Measurements from ENCODE around the gene GRM5.

Gene GRM5

GRCh38 chr11:88619071-88619425, 446.7 kb downstream of the GRM5 start:
- DNase-seq (ENCODE audit: low read depth), result no peak

DNA sequence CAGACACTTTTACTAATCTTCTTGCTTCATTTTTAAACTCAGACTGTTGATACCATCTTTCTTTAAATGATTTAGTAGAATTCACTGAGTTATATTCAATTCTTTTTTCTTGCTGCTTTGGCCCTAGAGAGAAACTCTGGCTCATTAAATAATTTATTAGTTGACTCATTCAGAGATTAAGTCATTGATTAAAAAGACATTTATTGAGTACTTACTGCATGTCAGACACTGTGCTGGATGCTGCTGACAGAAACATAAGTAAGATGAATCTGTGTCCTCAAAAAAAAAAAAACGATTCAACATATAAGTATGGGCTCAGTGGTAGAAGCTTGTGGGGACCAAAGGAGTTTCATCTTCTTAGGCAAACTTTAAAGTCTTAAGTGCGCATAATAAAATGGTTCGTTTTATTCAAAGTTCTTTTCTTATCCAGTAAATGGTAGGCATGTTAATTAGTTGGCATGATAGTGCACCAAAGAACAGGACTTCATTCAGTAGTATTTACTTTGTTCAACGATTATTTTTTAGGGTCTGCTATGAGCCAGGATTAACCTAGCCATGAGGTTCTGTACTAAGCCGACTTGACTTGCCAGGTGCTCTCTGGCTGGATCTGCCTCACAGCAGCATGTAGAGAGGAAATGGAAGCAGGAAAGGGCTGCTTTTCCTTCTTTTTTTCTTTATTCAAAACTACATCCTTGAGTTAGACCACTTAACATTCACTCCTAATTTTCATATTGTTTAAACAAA, 447.3 kb downstream of the GRM5 start:
- DNase-seq (ENCODE audit: low read depth), result no peak

DNA sequence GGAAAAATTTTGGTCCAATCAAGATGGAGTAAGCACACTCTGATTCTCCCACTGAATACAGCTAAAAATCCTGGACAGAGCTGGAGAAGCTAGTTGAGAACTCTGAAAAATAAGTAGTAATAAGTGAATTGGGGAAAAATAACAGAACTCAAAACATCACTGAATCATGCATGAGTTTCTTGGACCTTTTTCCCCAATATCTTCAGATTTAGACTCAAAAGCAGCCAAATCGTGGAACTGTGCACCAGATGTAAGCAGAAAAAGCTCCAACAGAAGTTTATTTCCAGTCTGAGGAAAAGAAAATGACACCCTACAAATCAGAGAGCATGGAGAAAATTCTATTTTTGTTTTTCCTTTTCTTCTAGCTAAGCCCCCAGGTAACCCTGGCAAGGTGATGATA, 448.6 kb downstream of the GRM5 start:
- DNase-seq (ENCODE audit: low read depth), result no peak

- no peak for DNase-seq (ENCODE audit: low read depth)
Observed at GRCh38 chr11:88604260-88604659, 461.5 kb downstream of the GRM5 start.

DNA sequence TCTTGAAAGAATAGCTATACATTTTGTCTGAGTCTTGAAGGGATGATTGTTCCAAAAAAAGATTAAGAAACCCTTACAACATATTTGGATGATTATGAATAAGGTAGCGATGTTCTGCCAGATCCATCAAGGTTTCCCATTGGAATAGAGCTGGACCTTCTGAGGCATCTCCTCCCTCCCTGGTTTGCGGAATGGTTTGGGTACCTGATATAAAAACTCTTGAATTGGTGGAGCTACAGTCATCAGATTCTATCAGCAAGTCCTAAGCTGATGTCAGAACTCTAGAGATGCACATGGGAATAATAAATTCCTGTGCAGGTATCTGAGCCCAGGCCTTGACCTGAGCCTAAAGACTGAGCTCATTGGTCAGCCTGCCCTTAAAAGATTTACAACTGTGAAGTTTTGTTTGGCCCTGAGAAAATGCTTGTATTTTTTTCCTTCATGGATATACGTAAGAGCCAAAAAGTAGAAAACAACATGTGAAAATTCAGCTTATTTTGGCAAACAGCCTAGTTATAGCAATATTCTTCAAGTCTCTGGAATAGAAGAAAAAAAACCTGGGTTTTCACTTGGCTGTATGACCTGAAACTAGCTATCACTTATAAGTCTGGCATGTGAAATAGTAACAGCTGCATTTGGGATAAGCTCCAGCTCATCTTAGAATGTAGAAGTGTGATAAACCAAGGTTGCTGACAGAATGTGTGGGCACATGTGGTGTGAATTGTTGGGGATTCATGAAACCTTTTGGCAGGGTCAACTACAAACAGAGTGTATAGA, 462.5 kb downstream of the GRM5 start:
- DNase-seq (ENCODE audit: low read depth), result no peak

DNA sequence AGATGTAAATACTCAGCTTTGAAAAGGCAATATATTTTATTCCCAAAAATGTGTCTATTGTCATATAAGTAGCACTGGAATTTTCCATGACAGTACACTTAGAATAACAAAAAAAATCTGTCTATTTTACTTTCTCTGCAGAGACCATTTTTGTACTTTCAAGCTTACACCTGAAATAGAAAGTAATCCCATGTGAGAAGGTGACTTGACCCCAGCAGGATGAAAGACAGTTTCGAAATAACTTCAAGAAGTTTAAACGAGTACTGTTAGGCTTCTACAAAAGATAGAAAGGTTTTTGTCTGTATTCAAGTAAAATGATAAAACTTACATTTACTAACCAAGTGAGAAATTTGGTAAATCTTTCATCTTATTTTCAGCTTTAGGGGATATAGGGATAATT, 468.4 kb downstream of the GRM5 start:
- DNase-seq (ENCODE audit: low read depth), result no peak

DNA sequence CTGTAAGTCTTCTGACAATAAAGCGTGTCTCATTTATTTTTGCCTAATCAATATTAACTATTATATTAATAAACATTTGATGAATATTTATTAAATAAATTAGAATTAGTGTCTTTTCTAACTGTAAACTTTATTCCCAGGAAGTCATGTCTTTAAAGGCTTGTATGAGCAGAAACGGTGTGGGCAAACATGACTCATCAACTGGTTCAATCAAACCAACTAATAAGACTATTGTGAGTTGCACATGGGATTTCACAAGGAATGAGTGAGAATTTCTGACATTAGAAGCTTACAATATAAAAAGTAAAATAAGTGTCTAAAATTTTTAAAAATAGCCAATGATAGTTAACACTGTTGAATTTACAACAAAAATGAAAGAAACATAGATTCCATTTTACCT, 469.0 kb downstream of the GRM5 start:
- DNase-seq (ENCODE audit: low read depth), result no peak

- no peak for DNase-seq (ENCODE audit: low read depth)
Observed at GRCh38 chr11:88594274-88594950, 471.4 kb downstream of the GRM5 start.

GRCh38 chr11:88590361-88590760, 475.4 kb downstream of the GRM5 start:
- DNase-seq (ENCODE audit: low read depth), result no peak

- DNase-seq (ENCODE audit: low read depth), result no peak
Observed at GRCh38 chr11:88583251-88583650, 482.5 kb downstream of the GRM5 start.

GRCh38 chr11:88579466-88579865, 486.3 kb downstream of the GRM5 start:
- no peak for DNase-seq (ENCODE audit: low read depth)

DNA sequence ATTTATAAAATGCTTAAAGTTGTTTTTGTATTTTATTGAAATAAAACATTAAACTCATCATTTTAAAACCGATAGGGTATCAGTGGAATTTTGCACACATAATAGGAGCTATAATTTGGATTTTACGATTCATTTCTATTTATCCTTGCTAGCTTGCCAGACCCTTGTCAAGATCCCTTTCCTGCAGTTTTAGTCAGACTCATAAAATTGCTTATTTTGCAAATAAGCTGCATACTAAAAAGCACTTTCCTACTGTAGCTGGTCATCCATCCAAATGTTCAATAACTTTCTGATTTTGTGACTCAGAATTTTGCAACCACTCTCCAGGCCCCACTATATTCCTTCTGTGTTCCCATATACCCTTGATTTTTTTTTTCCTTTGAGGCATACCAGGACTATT, 489.0 kb downstream of the GRM5 start:
- no peak for DNase-seq (ENCODE audit: low read depth)

DNA sequence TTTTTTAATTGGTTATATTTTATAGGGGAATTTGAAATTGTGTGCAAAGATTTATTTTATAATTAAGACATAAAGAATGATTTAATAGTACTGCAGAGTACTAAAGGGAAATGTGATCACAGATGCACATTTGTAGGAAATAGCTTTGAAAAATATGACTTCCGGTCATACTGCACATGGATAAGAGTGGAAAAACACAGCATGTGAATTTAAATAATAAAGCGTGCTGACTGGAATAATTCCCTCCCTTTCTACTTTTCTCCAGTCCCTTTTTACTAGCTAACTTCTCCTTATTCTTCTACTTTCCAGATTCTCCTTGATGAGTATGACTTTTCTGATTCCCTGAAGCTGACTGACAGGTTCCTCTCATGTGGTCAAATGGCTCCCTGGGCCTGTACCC, 489.9 kb downstream of the GRM5 start:
- no peak for DNase-seq (ENCODE audit: low read depth)

- DNase-seq (ENCODE audit: low read depth), result no peak
Observed at GRCh38 chr11:88569342-88569741, 496.4 kb downstream of the GRM5 start.

- DNase-seq (ENCODE audit: low read depth), result no peak
Observed at GRCh38 chr11:88555829-88556202, 510.0 kb downstream of the GRM5 start.

DNA sequence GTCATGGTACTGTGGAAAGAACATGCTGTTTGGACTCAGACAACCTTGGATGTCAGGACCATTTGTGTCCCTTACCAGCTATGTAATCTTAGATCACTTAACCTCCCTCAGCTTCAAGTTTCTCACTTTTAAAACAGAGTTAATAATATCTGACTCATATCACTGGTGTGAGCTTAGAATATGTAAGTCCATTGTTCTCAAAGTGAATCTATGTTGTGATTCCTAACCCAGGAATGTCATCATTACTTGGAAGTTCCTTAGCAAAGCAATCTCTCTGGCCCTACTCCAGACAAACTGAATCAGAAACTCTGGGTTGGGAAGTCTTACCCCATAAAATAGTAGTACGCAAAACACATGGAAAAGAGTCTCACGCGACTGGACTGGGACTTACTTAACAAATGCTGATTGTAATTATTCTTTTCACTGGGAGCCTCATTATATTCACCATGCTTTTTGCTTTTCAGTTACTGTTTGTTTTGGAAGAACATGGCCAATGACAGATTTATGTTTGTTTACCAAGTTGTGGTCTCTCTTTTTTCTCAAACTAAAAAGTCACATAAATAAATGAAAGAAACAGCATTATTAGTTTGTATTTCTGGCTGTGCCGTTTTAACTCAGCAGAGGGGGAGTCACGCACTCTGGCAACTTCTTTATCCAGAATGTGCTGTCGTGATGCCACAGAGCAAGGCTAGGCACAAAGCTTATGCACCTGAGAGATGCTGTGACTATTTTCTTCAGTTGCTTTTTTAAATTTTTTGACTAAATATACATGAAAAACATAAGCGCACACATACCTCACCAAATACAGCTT, 510.6 kb downstream of the GRM5 start:
- no peak for DNase-seq (ENCODE audit: low read depth)

- DNase-seq (ENCODE audit: low read depth), result no peak
Observed at GRCh38 chr11:88553204-88553603, 512.6 kb downstream of the GRM5 start.

DNA sequence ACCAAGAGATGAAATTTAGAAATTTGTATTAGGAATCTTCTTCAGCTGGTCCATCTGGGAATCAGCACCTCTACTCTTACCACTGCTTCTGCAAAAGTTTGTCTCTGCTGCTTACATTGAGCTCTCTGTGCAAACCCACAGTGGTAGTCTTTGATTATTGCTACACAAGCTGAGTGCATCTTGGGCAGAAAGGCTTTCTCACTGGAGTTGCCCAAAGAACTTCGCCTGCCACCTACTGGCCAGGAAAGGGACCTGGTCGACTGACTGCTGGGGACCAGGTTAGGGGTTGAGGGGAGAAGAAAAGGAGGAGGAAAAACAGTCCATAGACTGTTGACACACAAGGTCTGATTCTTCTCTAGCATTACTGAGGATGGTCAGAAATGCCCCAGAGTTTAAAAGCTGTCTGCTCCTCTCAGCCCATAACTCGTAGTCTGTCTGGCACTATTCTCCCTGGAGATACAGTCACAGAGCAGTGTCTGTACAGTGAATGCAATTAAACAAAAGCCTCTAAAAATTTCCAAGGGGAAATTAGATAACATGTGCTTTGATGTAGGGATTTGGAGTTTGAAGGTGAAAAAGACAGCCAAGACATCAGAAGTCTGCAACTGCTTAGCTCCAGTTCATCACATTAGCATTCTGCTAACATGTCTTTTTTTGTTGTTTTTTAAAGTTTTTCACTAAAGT, 513.3 kb downstream of the GRM5 start:
- peak; percentile 28 for DNase-seq (ENCODE audit: low read depth)

GRCh38 chr11:88544656-88545280, 521.0 kb downstream of the GRM5 start:
- DNase-seq (ENCODE audit: low read depth), result no peak

DNA sequence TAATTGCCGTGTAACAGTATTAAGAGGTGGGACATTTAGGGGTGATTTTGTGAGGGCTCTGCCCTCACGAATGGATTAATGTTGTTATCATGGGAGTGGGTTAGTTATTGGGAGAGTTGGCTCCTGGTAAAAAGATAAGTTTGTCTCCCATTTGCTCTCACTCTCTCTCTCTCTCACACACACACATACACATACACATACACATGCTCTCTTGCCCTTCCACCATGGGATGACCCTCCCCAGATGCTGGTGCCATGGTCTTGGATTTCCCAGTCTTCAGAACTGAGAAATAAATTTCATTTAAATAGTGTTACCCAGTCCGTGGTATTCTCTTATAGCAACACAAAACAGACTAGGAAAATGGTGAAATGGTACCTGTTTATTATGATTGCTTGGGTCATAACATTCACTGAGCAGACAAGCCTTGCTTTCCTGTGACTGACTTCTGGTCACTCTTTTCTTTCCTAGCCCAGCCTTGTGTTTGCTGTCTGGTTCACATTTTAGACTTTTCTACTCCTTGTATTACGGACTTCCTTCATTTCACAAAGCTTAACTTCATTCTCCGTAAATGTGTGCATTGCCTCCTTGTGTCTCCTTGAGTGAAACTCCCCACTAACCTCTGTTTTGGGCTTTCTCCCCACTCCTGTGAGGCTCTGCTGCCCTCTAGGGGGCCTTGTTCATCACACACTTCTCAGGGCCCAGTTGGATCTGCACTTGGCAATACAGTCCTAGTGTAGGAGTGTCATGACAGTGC, 521.7 kb downstream of the GRM5 start:
- peak; percentile 60 for DNase-seq (ENCODE audit: low read depth)

DNA sequence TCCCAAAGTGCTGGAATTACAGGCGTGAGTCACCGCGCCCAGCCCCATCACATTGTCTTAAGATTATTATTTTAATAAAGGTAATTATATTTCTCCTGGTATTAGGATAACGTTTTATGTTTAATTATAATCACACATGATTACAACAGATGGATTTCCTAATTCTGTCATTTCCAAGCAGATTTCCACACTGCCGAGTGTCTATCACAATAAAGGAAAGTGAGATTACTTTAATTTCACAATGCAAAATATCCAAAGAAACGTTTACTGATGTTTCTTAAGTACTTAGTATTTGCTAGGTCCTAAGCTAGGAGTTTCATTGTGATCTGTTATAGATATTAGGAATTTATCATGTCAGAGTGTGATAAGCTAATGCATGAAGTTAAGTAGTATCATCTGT, 524.8 kb downstream of the GRM5 start:
- DNase-seq (ENCODE audit: low read depth), result no peak

All from activated T-cell treated with anti-CD3 and anti-CD28 coated beads for 1 hour (primary cell).